MM.1S (cell line): ENCODE measurements around the gene ATF2.

Experiments used
- EZH2 ChIP-seq: fragments of 300-600 bp; sonication (generic); optimal IDR thresholded peaks from 2 replicates; pipeline ENCODE3; 2017; ENCODE audit warnings: low read depth, mild to moderate bottlenecking, antibody characterized with exemption, low read length, mixed read lengths
- EZH2phosphoT487 ChIP-seq: fragments of 300-600 bp; sonication (generic); IDR thresholded peaks from 2 replicates; pipeline ENCODE4 v1.6.1; 2018; ENCODE audit warnings: antibody characterized with exemption, low read length
- TF ChIP-seq, protein P1 (sequence below): fragments of 300-600 bp; sonication (generic); IDR thresholded peaks from 2 replicates; pipeline ENCODE4 v1.5.1; 2016; ENCODE audit warnings: antibody characterized with exemption, low read length, mixed read lengths

DNA sequence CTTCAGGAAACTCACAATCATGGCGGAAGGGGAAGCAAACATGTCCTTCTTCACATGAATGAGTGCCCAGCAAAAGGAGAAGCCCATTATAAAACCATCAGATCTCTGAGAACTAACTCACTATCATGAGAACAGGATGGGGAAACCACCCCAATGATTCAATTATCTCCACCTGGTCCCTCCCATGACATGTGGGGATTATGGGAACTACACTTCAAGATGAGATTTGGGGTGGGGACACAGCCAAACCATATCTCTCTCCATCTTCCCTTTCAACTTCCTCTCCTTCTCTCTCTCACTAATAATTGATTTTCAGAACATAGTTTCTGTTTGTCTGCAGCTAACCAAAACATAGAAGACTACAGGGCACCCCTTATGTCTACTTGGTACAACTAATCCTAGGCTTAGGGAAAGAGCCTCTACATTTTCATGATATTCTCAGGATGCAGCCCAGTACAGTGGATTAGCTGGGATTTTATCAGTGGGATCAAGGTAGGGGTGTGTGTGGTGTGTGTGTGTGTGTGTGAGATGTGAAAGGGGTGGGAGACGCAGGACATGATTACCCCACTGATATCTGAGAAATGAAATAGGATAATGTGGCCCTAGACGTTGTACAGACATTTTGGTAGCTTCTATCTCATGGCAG, 2.8 kb upstream of the ATF2 start:
- TF ChIP-seq, protein P1, sequence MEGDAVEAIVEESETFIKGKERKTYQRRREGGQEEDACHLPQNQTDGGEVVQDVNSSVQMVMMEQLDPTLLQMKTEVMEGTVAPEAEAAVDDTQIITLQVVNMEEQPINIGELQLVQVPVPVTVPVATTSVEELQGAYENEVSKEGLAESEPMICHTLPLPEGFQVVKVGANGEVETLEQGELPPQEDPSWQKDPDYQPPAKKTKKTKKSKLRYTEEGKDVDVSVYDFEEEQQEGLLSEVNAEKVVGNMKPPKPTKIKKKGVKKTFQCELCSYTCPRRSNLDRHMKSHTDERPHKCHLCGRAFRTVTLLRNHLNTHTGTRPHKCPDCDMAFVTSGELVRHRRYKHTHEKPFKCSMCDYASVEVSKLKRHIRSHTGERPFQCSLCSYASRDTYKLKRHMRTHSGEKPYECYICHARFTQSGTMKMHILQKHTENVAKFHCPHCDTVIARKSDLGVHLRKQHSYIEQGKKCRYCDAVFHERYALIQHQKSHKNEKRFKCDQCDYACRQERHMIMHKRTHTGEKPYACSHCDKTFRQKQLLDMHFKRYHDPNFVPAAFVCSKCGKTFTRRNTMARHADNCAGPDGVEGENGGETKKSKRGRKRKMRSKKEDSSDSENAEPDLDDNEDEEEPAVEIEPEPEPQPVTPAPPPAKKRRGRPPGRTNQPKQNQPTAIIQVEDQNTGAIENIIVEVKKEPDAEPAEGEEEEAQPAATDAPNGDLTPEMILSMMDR: no peak
- TF ChIP-seq EZH2 (no peak), EZH2phosphoT487 (no peak)
